ENCODE measurements around the gene TBC1D2B.

TBC1D2B gene

GRCh38 chr15:78111788-78112187 lies 34.3 kb upstream of the TBC1D2B start:
- TF ChIP-seq TAF1 (IDR thresholded peaks at IDR 0.05; ENCODE audit: borderline replicate concordance, insufficient read depth, low read length) (no peak), SIN3A (IDR thresholded peaks at IDR 0.05; ENCODE audit: borderline replicate concordance, insufficient read depth, low read length) (no peak), POLR2AphosphoS5 (IDR thresholded peaks at IDR 0.05; ENCODE audit: low read depth, low read length) (no peak), FOXP2 (optimal IDR thresholded peaks at IDR 0.05; ENCODE audit: borderline replicate concordance, extremely low read depth, extremely low read length, insufficient read depth) (no peak)
- TF ChIP-seq, protein P1, sequence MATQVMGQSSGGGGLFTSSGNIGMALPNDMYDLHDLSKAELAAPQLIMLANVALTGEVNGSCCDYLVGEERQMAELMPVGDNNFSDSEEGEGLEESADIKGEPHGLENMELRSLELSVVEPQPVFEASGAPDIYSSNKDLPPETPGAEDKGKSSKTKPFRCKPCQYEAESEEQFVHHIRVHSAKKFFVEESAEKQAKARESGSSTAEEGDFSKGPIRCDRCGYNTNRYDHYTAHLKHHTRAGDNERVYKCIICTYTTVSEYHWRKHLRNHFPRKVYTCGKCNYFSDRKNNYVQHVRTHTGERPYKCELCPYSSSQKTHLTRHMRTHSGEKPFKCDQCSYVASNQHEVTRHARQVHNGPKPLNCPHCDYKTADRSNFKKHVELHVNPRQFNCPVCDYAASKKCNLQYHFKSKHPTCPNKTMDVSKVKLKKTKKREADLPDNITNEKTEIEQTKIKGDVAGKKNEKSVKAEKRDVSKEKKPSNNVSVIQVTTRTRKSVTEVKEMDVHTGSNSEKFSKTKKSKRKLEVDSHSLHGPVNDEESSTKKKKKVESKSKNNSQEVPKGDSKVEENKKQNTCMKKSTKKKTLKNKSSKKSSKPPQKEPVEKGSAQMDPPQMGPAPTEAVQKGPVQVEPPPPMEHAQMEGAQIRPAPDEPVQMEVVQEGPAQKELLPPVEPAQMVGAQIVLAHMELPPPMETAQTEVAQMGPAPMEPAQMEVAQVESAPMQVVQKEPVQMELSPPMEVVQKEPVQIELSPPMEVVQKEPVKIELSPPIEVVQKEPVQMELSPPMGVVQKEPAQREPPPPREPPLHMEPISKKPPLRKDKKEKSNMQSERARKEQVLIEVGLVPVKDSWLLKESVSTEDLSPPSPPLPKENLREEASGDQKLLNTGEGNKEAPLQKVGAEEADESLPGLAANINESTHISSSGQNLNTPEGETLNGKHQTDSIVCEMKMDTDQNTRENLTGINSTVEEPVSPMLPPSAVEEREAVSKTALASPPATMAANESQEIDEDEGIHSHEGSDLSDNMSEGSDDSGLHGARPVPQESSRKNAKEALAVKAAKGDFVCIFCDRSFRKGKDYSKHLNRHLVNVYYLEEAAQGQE (IDR thresholded peaks at IDR 0.05; ENCODE audit: insufficient read depth in 1 of 2, low read depth in 2 of 2, low read length in 2 of 2), result no peak

DNA sequence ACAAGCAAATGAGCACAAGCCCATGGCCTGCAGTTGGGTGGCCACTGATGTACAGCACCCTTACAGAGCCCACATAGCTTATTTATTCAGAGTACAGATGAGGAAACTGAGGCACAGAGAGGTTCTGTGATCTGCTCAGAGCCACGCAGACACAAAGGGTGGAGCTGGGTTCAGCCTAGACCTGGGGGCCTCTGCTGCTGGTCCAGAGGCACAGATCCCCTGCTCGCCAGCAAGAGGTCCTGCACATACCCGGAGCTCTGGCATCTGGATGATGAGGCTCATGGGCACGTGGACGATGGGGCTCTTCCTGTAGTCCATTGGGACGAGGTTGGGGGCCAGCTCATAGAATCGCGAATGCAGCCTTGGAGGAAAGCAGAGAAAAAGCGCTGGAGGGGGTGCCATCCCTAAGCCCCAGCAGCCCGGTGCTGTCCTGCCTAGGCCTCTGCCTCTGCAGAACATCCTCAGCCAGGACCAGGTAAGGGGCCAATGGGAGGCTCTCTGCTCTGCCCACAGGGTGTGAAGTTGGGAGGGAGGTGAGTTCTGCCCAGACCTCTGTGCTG lies 33.5 kb upstream of the TBC1D2B start:
- TF ChIP-seq POLR2AphosphoS5 (IDR thresholded peaks at IDR 0.05; ENCODE audit: low read depth, low read length) (no peak), SIN3A (IDR thresholded peaks at IDR 0.05; ENCODE audit: borderline replicate concordance, insufficient read depth, low read length) (no peak), FOXP2 (optimal IDR thresholded peaks at IDR 0.05; ENCODE audit: borderline replicate concordance, extremely low read depth, extremely low read length, insufficient read depth) (no peak), TAF1 (IDR thresholded peaks at IDR 0.05; ENCODE audit: borderline replicate concordance, insufficient read depth, low read length) (no peak)
- TF ChIP-seq, protein P1 (IDR thresholded peaks at IDR 0.05; ENCODE audit: insufficient read depth in 1 of 2, low read depth in 2 of 2, low read length in 2 of 2), result no peak

DNA sequence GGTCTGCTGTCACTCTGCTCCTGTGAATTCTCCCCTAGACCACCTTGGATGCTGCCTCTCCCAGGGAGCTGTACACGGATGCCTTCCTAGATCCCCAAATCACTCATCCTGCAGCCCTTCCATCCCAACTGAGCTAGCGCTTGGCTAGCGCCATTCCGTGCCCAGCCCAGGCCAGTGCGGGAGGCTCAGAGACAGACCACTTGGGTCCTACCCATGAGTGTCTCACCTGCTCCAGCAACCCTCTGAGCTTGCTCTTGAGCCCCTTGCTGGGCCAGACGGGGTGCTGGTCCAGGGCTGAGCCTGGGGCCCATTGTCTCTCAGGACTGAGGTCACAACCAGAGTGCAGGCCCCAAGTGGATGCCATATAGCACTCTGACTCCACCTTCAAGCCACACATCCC lies 32.6 kb upstream of the TBC1D2B start:
- TF ChIP-seq FOXP2 (optimal IDR thresholded peaks at IDR 0.05; ENCODE audit: borderline replicate concordance, extremely low read depth, extremely low read length, insufficient read depth), result no peak
- no peak for TF ChIP-seq TAF1 (IDR thresholded peaks at IDR 0.05; ENCODE audit: borderline replicate concordance, insufficient read depth, low read length)
- no peak for TF ChIP-seq SIN3A (IDR thresholded peaks at IDR 0.05; ENCODE audit: borderline replicate concordance, insufficient read depth, low read length)
- TF ChIP-seq, protein P1 (IDR thresholded peaks at IDR 0.05; ENCODE audit: insufficient read depth in 1 of 2, low read depth in 2 of 2, low read length in 2 of 2), result no peak
- TF ChIP-seq POLR2AphosphoS5 (IDR thresholded peaks at IDR 0.05; ENCODE audit: low read depth, low read length), result no peak

DNA sequence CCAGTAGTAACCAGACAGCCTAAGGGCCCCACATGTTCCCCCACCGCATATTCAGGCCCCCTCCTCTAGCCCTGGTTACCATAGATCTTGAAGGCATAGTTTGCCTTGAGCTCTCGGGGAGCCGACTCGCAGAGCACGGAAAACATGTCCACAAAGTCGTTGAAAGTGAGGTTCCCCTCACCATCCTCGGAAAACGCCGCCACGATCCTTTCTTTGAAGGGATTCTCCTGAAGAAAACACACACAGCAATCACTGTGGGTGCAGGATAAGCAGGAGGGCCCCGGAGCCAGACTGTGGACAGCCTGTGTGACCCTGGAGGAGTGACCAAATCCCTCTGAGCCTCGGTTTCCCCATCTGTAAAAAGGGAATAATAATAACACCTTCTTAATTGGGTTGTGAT lies 31.6 kb upstream of the TBC1D2B start:
- TF ChIP-seq FOXP2 (optimal IDR thresholded peaks at IDR 0.05; ENCODE audit: borderline replicate concordance, extremely low read depth, extremely low read length, insufficient read depth), result no peak
- TF ChIP-seq SIN3A (IDR thresholded peaks at IDR 0.05; ENCODE audit: borderline replicate concordance, insufficient read depth, low read length), result no peak
- TF ChIP-seq, protein P1 (IDR thresholded peaks at IDR 0.05; ENCODE audit: insufficient read depth in 1 of 2, low read depth in 2 of 2, low read length in 2 of 2), result no peak
- no peak for TF ChIP-seq POLR2AphosphoS5 (IDR thresholded peaks at IDR 0.05; ENCODE audit: low read depth, low read length)
- no peak for TF ChIP-seq TAF1 (IDR thresholded peaks at IDR 0.05; ENCODE audit: borderline replicate concordance, insufficient read depth, low read length)
